EH (cell line): ENCODE results near the gene BICD2.
"Not testable (repeated sequence)": the region's sequence is repeated elsewhere in the genome, so short reads cannot be mapped to it uniquely, and the experiment has no call there.

ENCODE experiments used
- DNase-seq: peaks from one replicate; pipeline ENCODE4 v3.0.0-alpha.2; 2015; ENCODE audit warnings: low read depth

Gene BICD2

GRCh38 chr9:92770360-92770995 is 5.8 kb upstream of the BICD2 start:
- DNase-seq, result no peak

GRCh38 chr9:92769990-92770359 is 5.3 kb upstream of the BICD2 start:
- no peak for DNase-seq

- DNase-seq, result no peak
Measured at GRCh38 chr9:92769286-92769685, 4.7 kb upstream of the BICD2 start.

- DNase-seq, result not testable (repeated sequence)
Measured at GRCh38 chr9:92768816-92769215, 4.2 kb upstream of the BICD2 start.

- DNase-seq, result no peak
Measured at GRCh38 chr9:92767066-92768054, 2.7 kb upstream of the BICD2 start.

GRCh38 chr9:92764988-92765936 is 629 bp upstream of the BICD2 start:
- DNase-seq, result peak; percentile 98

- DNase-seq, result peak; percentile 42
Measured at GRCh38 chr9:92763721-92764380, 782 bp downstream of the BICD2 start.

GRCh38 chr9:92762781-92763708 is 1.6 kb downstream of the BICD2 start:
- DNase-seq, result no peak

- DNase-seq, result no peak
Measured at GRCh38 chr9:92762196-92762595, 2.4 kb downstream of the BICD2 start.

- no peak for DNase-seq
Measured at GRCh38 chr9:92761686-92762085, 2.9 kb downstream of the BICD2 start.

GRCh38 chr9:92760494-92760893 is 4.1 kb downstream of the BICD2 start:
- DNase-seq, result no peak

- no peak for DNase-seq
Measured at GRCh38 chr9:92760070-92760469, 4.6 kb downstream of the BICD2 start.

GRCh38 chr9:92759446-92759845 is 5.2 kb downstream of the BICD2 start:
- no peak for DNase-seq

- no peak for DNase-seq
Measured at GRCh38 chr9:92756792-92757191, 7.8 kb downstream of the BICD2 start.

GRCh38 chr9:92754091-92754745 is 10.4 kb downstream of the BICD2 start:
- DNase-seq, result no peak

GRCh38 chr9:92752812-92753404 is 11.7 kb downstream of the BICD2 start:
- DNase-seq, result no peak

- no peak for DNase-seq
Measured at GRCh38 chr9:92749934-92750315, 14.7 kb downstream of the BICD2 start.

GRCh38 chr9:92749071-92749933 is 15.3 kb downstream of the BICD2 start:
- no peak for DNase-seq

- DNase-seq, result no peak
Measured at GRCh38 chr9:92748233-92748497, 16.5 kb downstream of the BICD2 start.
